ACC112 (cell line): Measurements from ENCODE around the gene WNT4.

ENCODE experiments used
- H2AFZ ChIP-seq: fragments of 200-600 bp; sonication (generic); one replicate; pipeline ENCODE4 v1.6.0; 2017; ENCODE audit warnings: antibody characterized with exemption, low read length; ENCODE audit not compliant: unreplicated experiment
- H3K27ac ChIP-seq: fragments of 200-600 bp; sonication (generic); 2 replicates; pipeline ENCODE4 v1.5.1; 2014; ENCODE audit warnings: low read depth, mild to moderate bottlenecking, antibody characterized with exemption, low read length, moderate library complexity
- H3K27me3 ChIP-seq: fragments of 200-600 bp; sonication (generic); 2 replicates; pipeline ENCODE4 v1.6.1; 2014; ENCODE audit warnings: mild to moderate bottlenecking, antibody characterized with exemption, low read length, moderate library complexity, mixed read lengths; ENCODE audit not compliant: insufficient read depth
- H3K36me3 ChIP-seq: fragments of 200-600 bp; sonication (generic); 2 replicates; pipeline ENCODE4 v1.6.1; 2016; ENCODE audit warnings: mild to moderate bottlenecking, antibody characterized with exemption, low read length, moderate library complexity, mixed read lengths; ENCODE audit not compliant: insufficient read depth
- H3K4me1 ChIP-seq: fragments of 200-600 bp; sonication (generic); one replicate; pipeline ENCODE4 v1.6.1; 2016; ENCODE audit warnings: low read length, mixed read lengths; ENCODE audit not compliant: insufficient read depth, unreplicated experiment, control insufficient read depth
- H3K4me3 ChIP-seq: fragments of 200-600 bp; sonication (generic); 2 replicates; pipeline ENCODE4 v1.5.1; 2014; ENCODE audit warnings: mild to moderate bottlenecking, low read depth, low read length
- H3K79me2 ChIP-seq: fragments of 200-600 bp; sonication (generic); one replicate; pipeline ENCODE4 v1.6.0; 2016; ENCODE audit warnings: low read length; ENCODE audit not compliant: control insufficient read depth, unreplicated experiment, insufficient read depth

WNT4 gene

GRCh38 chr1:22129501-22130117 lies 13.3 kb downstream of the WNT4 start:
- Histone ChIP-seq H3K36me3 (no peaks in the 10 kb centered on the region), H2AFZ (no peak overlapping the region), H3K27me3 (no peaks in the 10 kb centered on the region), H3K4me3 (no peak overlapping the region), H3K79me2 (no peaks in the 10 kb centered on the region), H3K4me1 (peaks cover 6% of the 10 kb centered on the region), H3K27ac (no peak overlapping the region)

- Histone ChIP-seq H3K4me3 (no peak overlapping the region), H3K27me3 (no peaks in the 10 kb centered on the region), H3K27ac (no peak overlapping the region), H3K4me1 (peaks cover 6% of the 10 kb centered on the region), H3K36me3 (no peaks in the 10 kb centered on the region), H3K79me2 (no peaks in the 10 kb centered on the region), H2AFZ (no peak overlapping the region)
Measured at GRCh38 chr1:22128392-22128791, 14.5 kb downstream of the WNT4 start.

GRCh38 chr1:22127731-22128130 lies 15.2 kb downstream of the WNT4 start:
- no peaks in the 10 kb centered on the region for H3K36me3 ChIP-seq
- H3K27me3 ChIP-seq: no peaks in the 10 kb centered on the region
- H3K79me2 ChIP-seq: no peaks in the 10 kb centered on the region
- no peak overlapping the region for H3K27ac ChIP-seq
- no peak overlapping the region for H2AFZ ChIP-seq
- no peak overlapping the region for H3K4me3 ChIP-seq
- H3K4me1 ChIP-seq: peaks cover 6% of the 10 kb centered on the region

GRCh38 chr1:22127248-22127647 lies 15.6 kb downstream of the WNT4 start:
- Histone ChIP-seq H2AFZ (no peak overlapping the region), H3K4me3 (no peak overlapping the region), H3K36me3 (no peaks in the 10 kb centered on the region), H3K27ac (no peak overlapping the region), H3K27me3 (no peaks in the 10 kb centered on the region), H3K79me2 (no peaks in the 10 kb centered on the region), H3K4me1 (peaks cover 4% of the 10 kb centered on the region)

- H3K4me3 ChIP-seq: no peak overlapping the region
Measured at GRCh38 chr1:22126531-22126930, 16.4 kb downstream of the WNT4 start.

GRCh38 chr1:22124592-22125229 lies 18.2 kb downstream of the WNT4 start:
- no peak overlapping the region for H3K4me3 ChIP-seq
- no peaks in the 10 kb centered on the region for H3K36me3 ChIP-seq
- H3K27ac ChIP-seq: no peak overlapping the region
- H2AFZ ChIP-seq: no peak overlapping the region
- no peaks in the 10 kb centered on the region for H3K79me2 ChIP-seq
- H3K4me1 ChIP-seq: no peaks in the 10 kb centered on the region
- no peaks in the 10 kb centered on the region for H3K27me3 ChIP-seq

More at GRCh38 chr1:22126531-22126930, 16.4 kb downstream of the WNT4 start:
- Histone ChIP-seq H3K27ac (no peak overlapping the region), H3K79me2 (no peaks in the 10 kb centered on the region), H3K36me3 (no peaks in the 10 kb centered on the region), H2AFZ (no peak overlapping the region), H3K27me3 (no peaks in the 10 kb centered on the region), H3K4me1 (no peaks in the 10 kb centered on the region)

GRCh38 chr1:22123901-22124404 lies 18.9 kb downstream of the WNT4 start:
- no peak overlapping the region for H2AFZ ChIP-seq
- H3K4me3 ChIP-seq: no peak overlapping the region
- no peaks in the 10 kb centered on the region for H3K36me3 ChIP-seq
- no peaks in the 10 kb centered on the region for H3K79me2 ChIP-seq
- H3K27ac ChIP-seq: no peak overlapping the region
- no peaks in the 10 kb centered on the region for H3K4me1 ChIP-seq
- no peaks in the 10 kb centered on the region for H3K27me3 ChIP-seq

GRCh38 chr1:22123071-22123390 lies 19.9 kb downstream of the WNT4 start:
- Histone ChIP-seq H3K27ac (no peak overlapping the region), H2AFZ (no peak overlapping the region), H3K79me2 (no peaks in the 10 kb centered on the region), H3K36me3 (no peaks in the 10 kb centered on the region), H3K4me3 (no peak overlapping the region), H3K27me3 (no peaks in the 10 kb centered on the region), H3K4me1 (no peaks in the 10 kb centered on the region)

GRCh38 chr1:22122273-22123070 lies 20.4 kb downstream of the WNT4 start:
- Histone ChIP-seq H3K4me3 (no peak overlapping the region), H3K27ac (no peak overlapping the region), H3K27me3 (no peaks in the 10 kb centered on the region), H3K36me3 (no peaks in the 10 kb centered on the region), H3K79me2 (no peaks in the 10 kb centered on the region), H2AFZ (no peak overlapping the region), H3K4me1 (no peaks in the 10 kb centered on the region)

- Histone ChIP-seq H3K79me2 (no peaks in the 10 kb centered on the region), H3K36me3 (no peaks in the 10 kb centered on the region), H3K4me3 (no peak overlapping the region), H2AFZ (no peak overlapping the region), H3K4me1 (no peaks in the 10 kb centered on the region), H3K27ac (no peak overlapping the region), H3K27me3 (no peaks in the 10 kb centered on the region)
Measured at GRCh38 chr1:22121421-22121911, 21.4 kb downstream of the WNT4 start.
